Caco-2 (cell line): ENCODE results near the gene FAM174B. TPM values are rescaled to one million over a fixed set of nuclear protein-coding genes. Genes with fewer than 3 reads are reported as not detected.

Experiments
- BruUV-seq: library from RNA; stranded (reverse); fragments of 400-500 nt; replicated peaks from 2 replicates; lab custom pipeline; 2021; lab: Mats Ljungman, UMichigan
- CTCF ChIA-PET: fragments of 300-600 bp; sonication (Branson Sonifier 250); formaldehyde crosslinking; loops from one replicate; lab custom pipeline; 2022; ENCODE audit warnings: antibody characterized with exemption; lab: Charles Lee
- POLR2A ChIA-PET: fragments of 300-600 bp; sonication (Branson Sonifier 250); formaldehyde crosslinking; loops from one replicate; lab custom pipeline; 2022; ENCODE audit warnings: antibody characterized with exemption; lab: Charles Lee
- DNase-seq, 2 experiments: peaks; one replicate each; pipeline versions ENCODE4 v3.0.0 to v3.0.0-alpha.2; 2020 to 2022
- H3K27me3 ChIP-seq: replicated peaks from 2 replicates; pipeline ENCODE4 v1.6.0; 2011; ENCODE audit warnings: low read length; ENCODE audit not compliant: control insufficient read depth, insufficient read depth
- H3K36me3 ChIP-seq: 2 replicates; pipeline ENCODE4 v1.5.1; 2011; ENCODE audit warnings: low read length; ENCODE audit not compliant: control insufficient read depth, insufficient read depth
- H3K4me1 ChIP-seq: fragments of 250-450 bp; sonication (Bioruptor Pico); 2 replicates; pipeline ENCODE4 v1.5.1; 2020; ENCODE audit warnings: mild to moderate bottlenecking
- H3K4me3 ChIP-seq: 2 replicates; pipeline ENCODE4 v1.5.1; 2011; ENCODE audit warnings: low read depth, mild to moderate bottlenecking, control low read depth, low read length
- H3K9me3 ChIP-seq: fragments of 250-450 bp; sonication (Bioruptor Pico); 2 replicates; pipeline ENCODE4 v1.5.1; 2020; ENCODE audit warnings: mild to moderate bottlenecking, moderate library complexity
- H3K27ac Mint-ChIP-seq: one replicate; pipeline ENCODE4 v1.8.0; 2022; ENCODE audit warnings: mixed read lengths; ENCODE audit not compliant: unreplicated experiment
- H3K27me3 Mint-ChIP-seq: one replicate; pipeline ENCODE4 v1.8.0; 2022; ENCODE audit warnings: mixed read lengths; ENCODE audit not compliant: insufficient read depth, unreplicated experiment
- H3K36me3 Mint-ChIP-seq: one replicate; pipeline ENCODE4 v1.8.0; 2022; ENCODE audit warnings: mild to moderate bottlenecking, mixed read lengths; ENCODE audit not compliant: insufficient read depth, unreplicated experiment
- H3K4me1 Mint-ChIP-seq: one replicate; pipeline ENCODE4 v1.8.0; 2022; ENCODE audit warnings: low read depth, mixed read lengths; ENCODE audit not compliant: unreplicated experiment
- H3K4me3 Mint-ChIP-seq: one replicate; pipeline ENCODE4 v1.8.0; 2022; ENCODE audit warnings: mild to moderate bottlenecking, moderate library complexity, mixed read lengths; ENCODE audit not compliant: unreplicated experiment
- H3K9me3 Mint-ChIP-seq: one replicate; pipeline ENCODE4 v1.8.0; 2022; ENCODE audit warnings: mixed read lengths; ENCODE audit not compliant: unreplicated experiment
- intact Hi-C: fragments of 100-400 bp; cut with micrococcal nuclease; formaldehyde crosslinking; loops from one replicate; pipeline ENCODE4 v1.10.0; 2022; ENCODE audit not compliant: unreplicated experiment
- total RNA-seq: library from RNA; stranded (reverse); gene quantifications from 2 replicates; pipeline ENCODE4 v1.2.3, GENCODE V29; 2022
- TF ChIP-seq, protein P1 (sequence below), 2 experiments: fragments of 200-600 bp in 1 of 2; IDR thresholded peaks; 1 replicate in 1 of 2; 2 replicates in 1 of 2; pipeline versions ENCODE4 v1.5.1 to v1.8.0; 2011 to 2022; ENCODE audit warnings: antibody characterized with exemption in 1 of 2, control low read depth in 1 of 2, inconsistent platforms in 1 of 2, low read depth in 1 of 2, low read length in 1 of 2, mild to moderate bottlenecking in 1 of 2, moderate library complexity in 1 of 2; ENCODE audit not compliant: insufficient read depth in 1 of 2, severe bottlenecking in 1 of 2, unreplicated experiment in 1 of 2

The FAM174B gene
- total RNA-seq, 1 experiment from 2014 or later, result 79.4 TPM

DNA sequence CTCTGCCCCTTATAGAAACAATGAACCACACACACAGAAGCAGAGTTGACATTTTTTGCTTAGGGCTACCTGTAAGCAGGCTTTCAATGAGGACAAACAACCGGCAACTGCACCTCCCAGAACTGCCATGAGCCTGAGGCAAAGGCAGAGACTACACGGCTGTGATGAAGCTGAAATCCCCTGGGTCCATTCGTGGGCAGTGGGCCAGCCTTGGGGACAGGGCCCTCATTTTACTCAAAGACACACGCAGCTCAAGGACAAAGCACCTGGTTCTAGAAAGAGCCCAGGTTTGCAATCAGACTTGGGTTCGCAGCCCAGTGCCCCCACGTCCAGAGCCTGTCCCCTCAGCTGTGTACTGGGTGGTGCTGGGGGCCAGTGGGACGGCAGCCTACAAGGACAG, 17.9 kb downstream of the FAM174B start:
- H3K27me3 ChIP-seq, result no peaks in the 10 kb centered on the region
- H3K4me3 ChIP-seq, result no peak overlapping the region
- intact Hi-C loops, result loop anchor here (2.0 kb wide), 1 partner anchor 21 kb away; no protein-coding TSS in a partner anchor
- peaks cover 1% of the 10 kb centered on the region; the same call in 1 of the 2 replicates for H3K36me3 ChIP-seq
- no peak overlapping the region for H3K4me3 Mint-ChIP-seq
- no peaks in the 10 kb centered on the region for H3K27me3 Mint-ChIP-seq
- H3K36me3 Mint-ChIP-seq, result peaks cover 30% of the 10 kb centered on the region
- no peak for DNase-seq
- peaks cover 40% of the 10 kb centered on the region for H3K4me1 Mint-ChIP-seq
- H3K9me3 ChIP-seq, result no peaks in the 10 kb centered on the region
- ChIA-PET CTCF (interaction anchor here (1.1 kb wide), 1 partner anchor 16 kb away, joined by 4 read pairs; no protein-coding TSS in a partner anchor), POLR2A (no interaction called here)
- peak overlapping the region; percentile 86 for H3K27ac Mint-ChIP-seq
- peaks cover 33% of the 10 kb centered on the region for H3K4me1 ChIP-seq
- TSS peak; percentile 66 for BruUV-seq
- TF ChIP-seq, protein P1, sequence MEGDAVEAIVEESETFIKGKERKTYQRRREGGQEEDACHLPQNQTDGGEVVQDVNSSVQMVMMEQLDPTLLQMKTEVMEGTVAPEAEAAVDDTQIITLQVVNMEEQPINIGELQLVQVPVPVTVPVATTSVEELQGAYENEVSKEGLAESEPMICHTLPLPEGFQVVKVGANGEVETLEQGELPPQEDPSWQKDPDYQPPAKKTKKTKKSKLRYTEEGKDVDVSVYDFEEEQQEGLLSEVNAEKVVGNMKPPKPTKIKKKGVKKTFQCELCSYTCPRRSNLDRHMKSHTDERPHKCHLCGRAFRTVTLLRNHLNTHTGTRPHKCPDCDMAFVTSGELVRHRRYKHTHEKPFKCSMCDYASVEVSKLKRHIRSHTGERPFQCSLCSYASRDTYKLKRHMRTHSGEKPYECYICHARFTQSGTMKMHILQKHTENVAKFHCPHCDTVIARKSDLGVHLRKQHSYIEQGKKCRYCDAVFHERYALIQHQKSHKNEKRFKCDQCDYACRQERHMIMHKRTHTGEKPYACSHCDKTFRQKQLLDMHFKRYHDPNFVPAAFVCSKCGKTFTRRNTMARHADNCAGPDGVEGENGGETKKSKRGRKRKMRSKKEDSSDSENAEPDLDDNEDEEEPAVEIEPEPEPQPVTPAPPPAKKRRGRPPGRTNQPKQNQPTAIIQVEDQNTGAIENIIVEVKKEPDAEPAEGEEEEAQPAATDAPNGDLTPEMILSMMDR (IDR thresholded peaks at IDR 0.05; ENCODE audit: insufficient read depth in 1 of 2, low read depth in 1 of 2, low read length in 1 of 2, severe bottlenecking in 1 of 2, unreplicated experiment in 1 of 2), result no peak
- peaks cover 6% of the 10 kb centered on the region for H3K9me3 Mint-ChIP-seq

DNA sequence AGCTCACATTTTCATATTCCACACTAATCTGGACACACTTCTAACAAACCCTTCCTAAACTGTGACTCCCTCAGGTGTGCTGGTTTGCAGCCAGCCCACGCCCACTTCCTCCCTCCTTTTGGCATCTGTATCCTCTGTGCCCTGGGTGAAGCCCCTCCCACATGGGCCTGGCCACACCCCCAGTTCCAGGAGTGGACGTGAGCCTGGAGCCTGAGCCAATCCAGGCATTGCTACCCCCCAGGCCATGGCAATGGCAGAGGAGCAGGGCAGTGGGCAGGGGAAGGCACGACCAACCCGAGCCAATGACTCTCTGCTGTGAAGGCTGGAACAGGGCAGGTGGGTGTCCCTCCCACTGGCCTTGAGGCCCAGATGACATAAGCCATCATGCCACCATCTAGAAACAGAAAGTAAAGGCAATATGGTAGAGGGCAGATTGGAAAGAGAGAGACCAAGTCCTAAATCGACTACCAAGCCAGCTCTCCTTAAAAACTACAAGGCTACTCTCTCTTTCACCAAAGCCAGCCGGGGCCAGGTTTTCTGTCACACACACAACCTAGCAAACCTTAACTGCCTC, 18.6 kb downstream of the FAM174B start:
- H3K27ac Mint-ChIP-seq, result peak overlapping the region; percentile 73
- Histone ChIP-seq H3K4me1 (peaks cover 33% of the 10 kb centered on the region), H3K27me3 (no peaks in the 10 kb centered on the region), H3K36me3 (peaks cover 1% of the 10 kb centered on the region; the same call in 1 of the 2 replicates), H3K4me3 (no peak overlapping the region), H3K9me3 (no peaks in the 10 kb centered on the region)
- no peak overlapping the region for H3K4me3 Mint-ChIP-seq
- H3K4me1 Mint-ChIP-seq, result peaks cover 40% of the 10 kb centered on the region
- POLR2A ChIA-PET, result no interaction called here
- H3K9me3 Mint-ChIP-seq, result no peaks in the 10 kb centered on the region
- TF ChIP-seq, protein P1 (IDR thresholded peaks at IDR 0.05; ENCODE audit: insufficient read depth in 1 of 2, low read depth in 1 of 2, low read length in 1 of 2, severe bottlenecking in 1 of 2, unreplicated experiment in 1 of 2), result no peak
- intact Hi-C loops, result no loop called here
- peaks cover 30% of the 10 kb centered on the region for H3K36me3 Mint-ChIP-seq
- peak; percentile 54 to 62 for DNase-seq
- CTCF ChIA-PET, result no interaction called here
- H3K27me3 Mint-ChIP-seq, result no peaks in the 10 kb centered on the region
- no TSS peak for BruUV-seq

DNA sequence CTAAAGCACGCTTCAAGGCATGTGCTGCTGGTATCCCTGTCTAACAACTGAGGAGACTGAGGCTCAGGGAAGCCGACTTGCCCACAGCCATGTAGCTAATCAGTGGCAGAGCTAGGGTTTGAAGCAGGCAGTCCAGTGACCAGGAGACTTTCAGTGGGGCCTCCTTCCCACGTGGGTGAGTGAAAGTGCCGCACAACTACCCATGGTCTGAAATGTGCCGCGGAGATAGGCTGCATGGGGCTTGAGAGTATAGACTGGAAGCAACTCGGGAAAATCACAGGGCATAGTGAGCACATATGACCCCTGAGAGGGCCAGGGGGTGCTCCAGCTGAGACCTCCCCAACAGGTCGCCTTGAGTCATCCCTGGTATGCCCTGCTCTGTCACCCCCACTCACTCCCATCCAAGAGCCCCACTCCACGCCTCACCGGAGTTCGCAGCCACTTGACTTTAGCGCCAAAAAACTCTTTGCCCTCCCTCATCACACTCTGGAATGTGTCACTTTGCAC, 19.1 kb downstream of the FAM174B start:
- peaks cover 1% of the 10 kb centered on the region; the same call in 1 of the 2 replicates for H3K36me3 ChIP-seq
- BruUV-seq, result no TSS peak
- no peak for DNase-seq
- H3K27ac Mint-ChIP-seq, result peak overlapping the region; percentile 73
- TF ChIP-seq, protein P1 (IDR thresholded peaks at IDR 0.05; ENCODE audit: insufficient read depth in 1 of 2, low read depth in 1 of 2, low read length in 1 of 2, severe bottlenecking in 1 of 2, unreplicated experiment in 1 of 2), result no peak
- H3K4me3 ChIP-seq, result no peak overlapping the region
- intact Hi-C loops, result no loop called here
- ChIA-PET POLR2A (no interaction called here), CTCF (no interaction called here)
- no peak overlapping the region for H3K4me3 Mint-ChIP-seq
- peaks cover 33% of the 10 kb centered on the region for H3K4me1 ChIP-seq
- peaks cover 40% of the 10 kb centered on the region for H3K4me1 Mint-ChIP-seq
- peaks cover 30% of the 10 kb centered on the region for H3K36me3 Mint-ChIP-seq
- H3K9me3 ChIP-seq, result no peaks in the 10 kb centered on the region
- H3K27me3 ChIP-seq, result no peaks in the 10 kb centered on the region
- H3K27me3 Mint-ChIP-seq, result no peaks in the 10 kb centered on the region
- no peaks in the 10 kb centered on the region for H3K9me3 Mint-ChIP-seq
